ENCODE data around the gene APBA1.

APBA1 gene

GRCh38 chr9:69535286-69535832 is 136.8 kb downstream of the APBA1 start:
- H3K4me3 ChIP-seq (ENCODE audit: insufficient read depth, low read length, poor library complexity, severe bottlenecking): no peak overlapping the region
- TF ChIP-seq, protein P1, sequence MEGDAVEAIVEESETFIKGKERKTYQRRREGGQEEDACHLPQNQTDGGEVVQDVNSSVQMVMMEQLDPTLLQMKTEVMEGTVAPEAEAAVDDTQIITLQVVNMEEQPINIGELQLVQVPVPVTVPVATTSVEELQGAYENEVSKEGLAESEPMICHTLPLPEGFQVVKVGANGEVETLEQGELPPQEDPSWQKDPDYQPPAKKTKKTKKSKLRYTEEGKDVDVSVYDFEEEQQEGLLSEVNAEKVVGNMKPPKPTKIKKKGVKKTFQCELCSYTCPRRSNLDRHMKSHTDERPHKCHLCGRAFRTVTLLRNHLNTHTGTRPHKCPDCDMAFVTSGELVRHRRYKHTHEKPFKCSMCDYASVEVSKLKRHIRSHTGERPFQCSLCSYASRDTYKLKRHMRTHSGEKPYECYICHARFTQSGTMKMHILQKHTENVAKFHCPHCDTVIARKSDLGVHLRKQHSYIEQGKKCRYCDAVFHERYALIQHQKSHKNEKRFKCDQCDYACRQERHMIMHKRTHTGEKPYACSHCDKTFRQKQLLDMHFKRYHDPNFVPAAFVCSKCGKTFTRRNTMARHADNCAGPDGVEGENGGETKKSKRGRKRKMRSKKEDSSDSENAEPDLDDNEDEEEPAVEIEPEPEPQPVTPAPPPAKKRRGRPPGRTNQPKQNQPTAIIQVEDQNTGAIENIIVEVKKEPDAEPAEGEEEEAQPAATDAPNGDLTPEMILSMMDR (IDR thresholded peaks at IDR 0.05; ENCODE audit: insufficient read depth, low read length, poor library complexity, severe bottlenecking): no peak
- H3K4me2 ChIP-seq (ENCODE audit: low read depth, low read length, poor library complexity, severe bottlenecking): no peak overlapping the region
- H3K79me2 ChIP-seq (ENCODE audit: insufficient read depth, low read length): no peaks in the 10 kb centered on the region
- no peaks in the 10 kb centered on the region for H3K36me3 ChIP-seq (ENCODE audit: low read length)
- H3K27me3 ChIP-seq (ENCODE audit: low read length): no peaks in the 10 kb centered on the region
- no peak overlapping the region for H2AFZ ChIP-seq (ENCODE audit: low read depth, low read length, severe bottlenecking)
- H3K27ac ChIP-seq (ENCODE audit: low read depth, low read length): no peak overlapping the region
- H3F3A ChIP-seq (ENCODE audit: insufficient read depth): no peaks in the 10 kb centered on the region
- no peaks in the 10 kb centered on the region for H4K20me1 ChIP-seq (ENCODE audit: low read depth, low read length)
- H3K9me2 ChIP-seq (replicated peaks; ENCODE audit: insufficient read depth, low read length): no peaks in the 10 kb centered on the region
- H3K9ac ChIP-seq (ENCODE audit: low read length): no peak overlapping the region
- H3K9me3 ChIP-seq (ENCODE audit: insufficient read depth, low read length): no peaks in the 10 kb centered on the region

DNA sequence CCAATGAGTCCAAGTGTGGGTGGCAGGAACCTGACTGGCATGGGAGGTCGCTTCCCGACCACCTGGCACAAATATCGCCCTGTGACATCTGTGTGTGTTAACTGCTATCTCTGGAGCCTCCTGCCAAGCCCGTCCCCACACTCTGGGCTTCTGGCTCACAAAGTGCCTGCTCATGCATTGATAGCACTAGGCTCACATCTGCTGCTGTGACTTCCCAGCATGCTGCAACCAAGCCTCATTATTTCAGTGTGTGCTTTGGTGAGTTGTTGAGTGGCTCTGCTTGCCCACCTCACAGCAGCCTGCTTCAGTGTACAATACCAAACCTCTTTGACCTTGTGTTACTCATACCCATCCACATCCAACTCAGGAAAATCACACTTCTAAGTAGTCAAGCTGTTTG is 139.8 kb downstream of the APBA1 start:
- no peaks in the 10 kb centered on the region for H3F3A ChIP-seq (ENCODE audit: insufficient read depth)
- no peaks in the 10 kb centered on the region for H3K9me3 ChIP-seq (ENCODE audit: insufficient read depth, low read length)
- no peaks in the 10 kb centered on the region for H3K27me3 ChIP-seq (ENCODE audit: low read length)
- H3K9ac ChIP-seq (ENCODE audit: low read length): no peak overlapping the region
- TF ChIP-seq EZH2phosphoT487 (conservative IDR thresholded peaks at IDR 0.05; ENCODE audit: low read length): no peak
- TF ChIP-seq, protein P1 (IDR thresholded peaks at IDR 0.05; ENCODE audit: insufficient read depth, low read length, poor library complexity, severe bottlenecking): no peak
- no peaks in the 10 kb centered on the region for H3K79me2 ChIP-seq (ENCODE audit: insufficient read depth, low read length)
- H3K9me2 ChIP-seq (replicated peaks; ENCODE audit: insufficient read depth, low read length): no peaks in the 10 kb centered on the region
- no peak overlapping the region for H3K27ac ChIP-seq (ENCODE audit: low read depth, low read length)
- H3K36me3 ChIP-seq (ENCODE audit: low read length): no peaks in the 10 kb centered on the region
- no peak overlapping the region for H2AFZ ChIP-seq (ENCODE audit: low read depth, low read length, severe bottlenecking)
- no peak overlapping the region for H3K4me3 ChIP-seq (ENCODE audit: insufficient read depth, low read length, poor library complexity, severe bottlenecking)
- no peak overlapping the region for H3K4me2 ChIP-seq (ENCODE audit: low read depth, low read length, poor library complexity, severe bottlenecking)
- H4K20me1 ChIP-seq (ENCODE audit: low read depth, low read length): no peaks in the 10 kb centered on the region

DNA sequence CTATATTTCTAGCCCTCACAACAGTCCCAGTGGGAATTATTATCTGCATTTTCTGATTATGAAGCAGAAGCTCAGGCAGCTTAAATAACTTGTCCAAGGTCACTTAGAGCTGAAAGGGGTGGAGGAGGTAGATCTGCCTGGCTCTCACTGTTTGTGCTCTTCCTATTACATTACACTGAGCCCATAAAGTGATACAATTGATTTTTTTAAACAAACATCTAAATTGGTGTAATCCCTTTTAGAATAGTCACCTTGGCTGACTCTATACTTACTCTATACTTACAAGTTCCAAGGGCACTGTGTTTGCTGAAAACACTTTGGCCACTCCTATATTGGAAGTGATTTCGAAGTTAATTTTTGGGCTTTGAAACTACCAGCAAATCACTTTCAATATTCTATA is 144.7 kb downstream of the APBA1 start:
- H4K20me1 ChIP-seq (ENCODE audit: low read depth, low read length): no peaks in the 10 kb centered on the region
- no peak overlapping the region for H2AFZ ChIP-seq (ENCODE audit: low read depth, low read length, severe bottlenecking)
- H3K79me2 ChIP-seq (ENCODE audit: insufficient read depth, low read length): no peaks in the 10 kb centered on the region
- H3K9me2 ChIP-seq (replicated peaks; ENCODE audit: insufficient read depth, low read length): no peaks in the 10 kb centered on the region
- H3K9ac ChIP-seq (ENCODE audit: low read length): no peak overlapping the region
- no peak overlapping the region for H3K4me3 ChIP-seq (ENCODE audit: insufficient read depth, low read length, poor library complexity, severe bottlenecking)
- no peaks in the 10 kb centered on the region for H3K36me3 ChIP-seq (ENCODE audit: low read length)
- H3K9me3 ChIP-seq (ENCODE audit: insufficient read depth, low read length): no peaks in the 10 kb centered on the region
- no peak overlapping the region for H3K27ac ChIP-seq (ENCODE audit: low read depth, low read length)
- no peak overlapping the region for H3K4me2 ChIP-seq (ENCODE audit: low read depth, low read length, poor library complexity, severe bottlenecking)
- no peaks in the 10 kb centered on the region for H3F3A ChIP-seq (ENCODE audit: insufficient read depth)
- TF ChIP-seq, protein P1 (IDR thresholded peaks at IDR 0.05; ENCODE audit: insufficient read depth, low read length, poor library complexity, severe bottlenecking): no peak
- TF ChIP-seq EZH2phosphoT487 (conservative IDR thresholded peaks at IDR 0.05; ENCODE audit: low read length): no peak
- no peaks in the 10 kb centered on the region for H3K27me3 ChIP-seq (ENCODE audit: low read length)

Data from SU-DHL-6 (cell line).